ENCODE measurements around the gene UGT1A9.
"Not testable (repeated sequence)": the region's sequence is repeated elsewhere in the genome, so short reads cannot be mapped to it uniquely, and the experiment has no call there.

DNA sequence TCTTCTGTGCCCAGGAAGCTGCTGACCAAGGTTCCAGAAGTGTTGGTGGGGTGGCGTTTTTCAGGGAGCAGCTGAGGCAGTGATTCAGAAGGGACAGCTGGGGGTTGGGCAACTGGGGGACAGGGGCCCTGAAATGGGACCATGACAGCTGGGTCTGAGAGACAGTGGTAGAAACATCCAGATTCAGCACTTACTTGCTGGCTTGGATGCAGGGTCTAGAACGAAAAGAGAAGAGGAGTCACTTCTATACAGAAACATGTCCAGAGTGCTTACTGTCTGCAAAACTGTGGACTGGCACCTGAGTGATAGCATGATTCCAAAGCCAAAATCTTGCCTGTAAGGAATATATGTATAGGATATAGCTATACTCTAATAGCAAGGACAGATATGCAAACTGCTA is 74.1 kb downstream of the UGT1A9 start:
- TF ChIP-seq EZH2phosphoT487 (IDR thresholded peaks at IDR 0.05; ENCODE audit: insufficient read depth, low read depth); EZH2 (IDR thresholded peaks at IDR 0.05; ENCODE audit: insufficient read depth, poor library complexity, severe bottlenecking): not testable (repeated sequence)
